A549 (cell line): ENCODE data around the gene RASGEF1C.

Experiments used
- CHD2 ChIP-seq: fragments of 150-350 bp; IDR thresholded peaks from 2 replicates; pipeline ENCODE4 v1.6.1; 2014; ENCODE audit warnings: low read length; ENCODE audit not compliant: partially characterized antibody
- CTCF ChIP-seq: fragments of >200 bp; sonication (Bioruptor Twin); formaldehyde crosslinking; IDR thresholded peaks from 3 replicates; pipeline ENCODE4 v1.5.1; 2016
- HMGXB4 ChIP-seq: fragments of 250-450 bp; sonication (Bioruptor Pico); IDR thresholded peaks from 2 replicates; pipeline ENCODE4 v1.5.0; 2021; ENCODE audit warnings: mild to moderate bottlenecking, moderate library complexity, borderline replicate concordance
- MAFK ChIP-seq: fragments of 450-650 bp; IDR thresholded peaks from 2 replicates; pipeline ENCODE4 v1.6.1; 2014; ENCODE audit not compliant: partially characterized antibody
- MAX ChIP-seq: IDR thresholded peaks from 2 replicates; pipeline ENCODE4 v1.6.1; 2012
- PBX3 ChIP-seq: IDR thresholded peaks from 2 replicates; pipeline ENCODE4 v1.6.1; 2012
- POLR2A ChIP-seq: IDR thresholded peaks from 2 replicates; pipeline ENCODE4 v1.6.1; 2012; ENCODE audit warnings: mild to moderate bottlenecking, low read length
- POLR2AphosphoS2 ChIP-seq: conservative IDR thresholded peaks from 2 replicates; pipeline ENCODE4 v1.6.1; 2012; ENCODE audit warnings: low read length, improper control_type of control experiment, inconsistent platforms
- RNF2 ChIP-seq: fragments of 200-600 bp; sonication (generic); IDR thresholded peaks from 2 replicates; pipeline ENCODE4 v1.6.1; 2016; ENCODE audit warnings: low read depth, mild to moderate bottlenecking, antibody characterized with exemption, moderate library complexity, borderline replicate concordance
- USF2 ChIP-seq: fragments of 450-650 bp; IDR thresholded peaks from 2 replicates; pipeline ENCODE4 v1.6.1; 2014; ENCODE audit warnings: antibody characterized with exemption

- no peak for TF ChIP-seq CTCF
- no peak for TF ChIP-seq POLR2AphosphoS2
- TF ChIP-seq POLR2A = no peak
- no peak for TF ChIP-seq CHD2
- TF ChIP-seq PBX3 = no peak
- TF ChIP-seq MAX = no peak
- TF ChIP-seq USF2 = no peak
- TF ChIP-seq RNF2 = no peak
- no peak for TF ChIP-seq MAFK
- TF ChIP-seq HMGXB4 = no peak
These were observed 92.7 kb downstream of the RASGEF1C start for GRCh38 chr5:180116077-180116999.
